Measurements from ENCODE around the gene DZIP3.

DNA sequence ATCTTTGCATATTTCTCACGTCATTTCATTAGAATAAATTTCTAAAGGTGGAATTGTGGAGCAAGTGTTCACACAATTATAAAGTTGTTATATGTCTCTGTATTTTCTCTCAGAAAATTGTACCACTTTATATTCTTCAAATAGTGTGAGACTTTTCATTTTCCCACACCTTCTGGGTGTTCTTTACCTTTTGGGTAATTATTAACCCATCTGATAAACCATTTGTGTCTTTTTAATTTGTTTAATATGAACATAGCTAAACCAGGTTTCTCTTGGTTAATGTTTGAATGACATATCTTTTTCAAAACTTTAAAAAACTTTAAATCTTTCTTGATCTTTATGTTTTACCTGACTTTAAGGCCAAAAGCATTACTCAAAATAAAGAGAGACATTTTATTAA is 40.5 kb downstream of the DZIP3 start:
- TF ChIP-seq CTCF (IDR thresholded peaks at IDR 0.05): no peak
- TF ChIP-seq POLR2A (IDR thresholded peaks at IDR 0.05): no peak

Measured in body of pancreas (tissue), 4 donors.